BJ (cell line): ENCODE results near the gene YARS2. TPM values are rescaled to one million over a fixed set of nuclear protein-coding genes. Genes with fewer than 3 reads are reported as not detected.

Experiments used
- CTCF ChIA-PET: fragments of 350-600 bp; formaldehyde crosslinking; extraction: SDS; loops from one replicate; lab custom pipeline; 2021; ENCODE audit warnings: antibody characterized with exemption, inconsistent platforms; lab: Yijun Ruan, JAX
- POLR2A ChIA-PET: fragments of 300-600 bp; sonication (Branson Sonifier 250); formaldehyde crosslinking; extraction: SDS; loops from one replicate; lab custom pipeline; 2021; ENCODE audit warnings: antibody characterized with exemption; lab: Charles Lee
- DNase-seq: peaks from one replicate; pipeline ENCODE4 v3.0.0-alpha.2; 2011; ENCODE audit warnings: low read depth
- H3K27me3 ChIP-seq: 2 replicates; pipeline ENCODE4 v1.6.0; 2011; ENCODE audit warnings: low read length; ENCODE audit not compliant: control insufficient read depth, insufficient read depth
- H3K36me3 ChIP-seq: 2 replicates; pipeline ENCODE4 v1.5.1; 2011; ENCODE audit warnings: low read length; ENCODE audit not compliant: control insufficient read depth, insufficient read depth
- H3K4me3 ChIP-seq: 2 replicates; pipeline ENCODE4 v1.5.1; 2011; ENCODE audit warnings: low read depth, mild to moderate bottlenecking, control low read depth, low read length
- polyA plus RNA-seq: library from polyadenylated mRNA; depleted of rRNA; stranded (reverse); fragments of >200 nt; gene quantifications from 2 replicates; pipeline ENCODE4 v1.2.3, GENCODE V29; 2011
- TF ChIP-seq, protein P1 (sequence below): IDR thresholded peaks from 2 replicates; pipeline ENCODE4 v1.5.1; 2011; ENCODE audit warnings: low read depth, mild to moderate bottlenecking, control low read depth, inconsistent platforms, low read length, moderate library complexity; ENCODE audit not compliant: insufficient read depth

YARS2 gene
- polyA plus RNA-seq, 1 experiment, result 19.0 TPM

DNA sequence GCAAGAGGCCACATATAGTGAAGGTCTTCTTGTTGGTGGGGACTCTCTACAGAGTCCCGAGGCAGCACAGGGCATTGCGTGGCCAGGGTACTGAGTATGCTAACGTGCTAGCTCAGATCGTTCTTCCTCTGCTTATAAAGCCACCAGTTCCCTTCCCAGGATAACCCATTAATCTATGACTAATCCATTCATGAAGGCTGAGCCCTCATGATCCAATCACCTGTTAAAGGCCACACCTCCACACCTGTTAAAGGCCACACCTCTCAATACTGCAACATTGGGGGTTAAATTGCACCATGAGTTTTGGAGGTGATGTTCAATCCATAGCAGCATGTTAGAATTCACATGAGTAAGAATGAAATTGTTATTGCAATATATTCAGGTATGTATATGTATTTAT lies 12.8 kb upstream of the YARS2 start:
- no peak for DNase-seq
- H3K36me3 ChIP-seq, result no peaks in the 10 kb centered on the region
- TF ChIP-seq, protein P1, sequence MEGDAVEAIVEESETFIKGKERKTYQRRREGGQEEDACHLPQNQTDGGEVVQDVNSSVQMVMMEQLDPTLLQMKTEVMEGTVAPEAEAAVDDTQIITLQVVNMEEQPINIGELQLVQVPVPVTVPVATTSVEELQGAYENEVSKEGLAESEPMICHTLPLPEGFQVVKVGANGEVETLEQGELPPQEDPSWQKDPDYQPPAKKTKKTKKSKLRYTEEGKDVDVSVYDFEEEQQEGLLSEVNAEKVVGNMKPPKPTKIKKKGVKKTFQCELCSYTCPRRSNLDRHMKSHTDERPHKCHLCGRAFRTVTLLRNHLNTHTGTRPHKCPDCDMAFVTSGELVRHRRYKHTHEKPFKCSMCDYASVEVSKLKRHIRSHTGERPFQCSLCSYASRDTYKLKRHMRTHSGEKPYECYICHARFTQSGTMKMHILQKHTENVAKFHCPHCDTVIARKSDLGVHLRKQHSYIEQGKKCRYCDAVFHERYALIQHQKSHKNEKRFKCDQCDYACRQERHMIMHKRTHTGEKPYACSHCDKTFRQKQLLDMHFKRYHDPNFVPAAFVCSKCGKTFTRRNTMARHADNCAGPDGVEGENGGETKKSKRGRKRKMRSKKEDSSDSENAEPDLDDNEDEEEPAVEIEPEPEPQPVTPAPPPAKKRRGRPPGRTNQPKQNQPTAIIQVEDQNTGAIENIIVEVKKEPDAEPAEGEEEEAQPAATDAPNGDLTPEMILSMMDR, result no peak
- no peak overlapping the region for H3K4me3 ChIP-seq
- ChIA-PET CTCF (no interaction called here), POLR2A (no interaction called here)
- H3K27me3 ChIP-seq, result no peaks in the 10 kb centered on the region

DNA sequence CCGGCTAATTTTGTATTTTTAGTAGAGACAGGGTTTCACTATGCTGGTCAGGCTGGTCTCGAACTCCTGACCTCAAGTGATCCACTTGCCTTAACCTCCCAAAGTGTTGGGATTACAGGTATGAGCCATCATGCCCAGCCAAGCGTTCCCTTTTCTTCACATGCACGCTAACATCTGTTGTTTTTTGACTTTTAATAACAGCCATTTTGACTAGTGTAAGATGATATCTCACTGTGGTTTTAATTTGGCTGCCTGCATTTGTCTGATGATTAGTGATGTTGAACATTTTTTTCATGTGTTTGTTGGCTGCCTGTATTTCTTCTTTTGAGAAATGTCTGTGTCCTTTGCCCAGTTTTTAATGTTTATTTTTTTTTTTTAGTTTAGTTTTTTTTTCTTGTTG lies 10.2 kb upstream of the YARS2 start:
- no peak for DNase-seq
- peaks cover 2% of the 10 kb centered on the region for H3K27me3 ChIP-seq
- POLR2A ChIA-PET, result no interaction called here
- H3K4me3 ChIP-seq, result no peak overlapping the region
- TF ChIP-seq, protein P1, result no peak
- no peaks in the 10 kb centered on the region for H3K36me3 ChIP-seq
- CTCF ChIA-PET, result interaction anchor here (2.3 kb wide), 1 partner anchor 10 kb away, joined by 8 read pairs; the partner anchor contains the start of gene YARS2

DNA sequence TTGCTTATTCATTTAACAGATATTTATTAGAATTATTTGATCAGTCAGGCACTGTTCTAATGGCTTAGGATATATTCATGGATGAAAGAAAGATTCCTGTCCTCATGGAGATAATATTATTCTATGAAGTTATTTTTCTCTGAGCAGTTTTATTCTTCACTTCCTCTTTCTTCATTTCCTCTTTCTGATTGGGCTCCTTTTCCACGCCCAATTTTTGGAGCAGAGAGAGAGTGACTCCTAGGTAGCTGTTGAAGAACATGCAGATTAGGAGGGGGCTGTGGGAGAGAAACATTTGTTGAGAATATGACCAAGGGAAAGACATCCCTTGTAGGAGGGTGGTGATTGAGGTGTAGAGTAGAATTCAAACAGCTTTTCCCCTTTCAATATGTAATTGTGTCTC lies 6.0 kb upstream of the YARS2 start:
- no peak for DNase-seq
- TF ChIP-seq, protein P1, result no peak
- no peaks in the 10 kb centered on the region for H3K36me3 ChIP-seq
- H3K27me3 ChIP-seq, result peaks cover 2% of the 10 kb centered on the region
- H3K4me3 ChIP-seq, result no peak overlapping the region
- CTCF ChIA-PET, result no interaction called here
- POLR2A ChIA-PET, result interaction anchor here (0.6 kb wide), 2 partner anchors 8 to 38 kb away, joined by 3 to 4 read pairs; no protein-coding TSS in a partner anchor

DNA sequence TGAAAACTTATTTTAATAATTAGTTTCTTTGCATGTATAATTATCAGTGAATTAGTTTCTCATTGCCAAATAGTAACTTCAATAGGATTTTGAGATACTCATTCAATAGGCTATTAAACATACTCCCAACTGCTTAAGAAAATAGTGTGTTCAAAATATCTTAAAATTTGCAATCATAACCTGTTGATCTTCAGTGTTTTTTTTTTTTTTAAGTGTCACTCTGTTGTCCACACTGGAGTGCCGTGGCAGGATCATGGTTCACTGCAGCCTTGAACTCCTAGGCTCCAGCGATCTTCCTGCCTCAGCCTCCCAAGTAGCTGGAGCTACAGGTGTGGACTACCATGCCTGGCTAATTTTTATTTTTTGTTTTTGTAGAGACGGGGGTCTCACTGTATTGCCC lies 1.5 kb upstream of the YARS2 start:
- POLR2A ChIA-PET, result no interaction called here
- no peak overlapping the region for H3K4me3 ChIP-seq
- no peak for DNase-seq
- peaks cover 2% of the 10 kb centered on the region for H3K27me3 ChIP-seq
- CTCF ChIA-PET, result interaction anchor here (1.5 to 4.8 kb wide), 5 partner anchors 12 to 1264 kb away, joined by 6 to 57 read pairs (median 7); partner anchors contain the start of gene ALG10
- TF ChIP-seq, protein P1, result no peak
- peaks cover 2% of the 10 kb centered on the region; the same call in 1 of the 2 replicates for H3K36me3 ChIP-seq

DNA sequence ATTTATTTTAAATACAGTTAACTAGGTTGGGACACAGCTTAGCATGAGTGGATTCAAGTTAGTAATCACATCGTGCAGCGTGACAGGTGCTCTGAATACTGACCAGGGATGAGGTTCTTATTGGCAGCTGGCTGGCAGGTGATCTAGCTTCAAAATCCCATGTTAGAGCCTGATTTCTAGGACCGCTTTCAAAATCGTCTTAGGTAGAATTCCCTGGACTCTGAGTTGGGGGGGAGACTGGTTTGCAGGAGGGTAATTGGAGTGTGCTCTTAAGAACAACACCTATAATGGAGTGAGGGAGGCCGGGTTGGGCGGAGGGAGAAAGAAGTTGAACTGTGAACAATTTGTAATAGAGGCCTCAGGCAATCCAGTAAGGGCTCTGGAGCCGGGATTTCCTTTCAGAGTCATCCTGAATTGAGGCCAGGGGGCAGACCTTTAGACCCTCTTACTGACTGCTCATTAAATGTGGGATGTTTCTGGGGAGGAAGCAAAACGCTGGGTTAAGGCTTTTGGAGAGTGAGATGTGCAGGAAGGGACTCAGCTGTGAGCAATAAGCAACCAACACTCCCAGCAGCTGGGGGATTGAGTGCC lies 874 bp upstream of the YARS2 start:
- H3K4me3 ChIP-seq, result peak overlapping the region; percentile 88
- ChIA-PET POLR2A (no interaction called here), CTCF (interaction anchor here (0.7 to 4.8 kb wide), 14 partner anchors 8 to 1909 kb away, joined by 3 to 57 read pairs (median 6); partner anchors contain the start of gene ALG10)
- TF ChIP-seq, protein P1, result no peak
- no peak for DNase-seq
- peaks cover 4% of the 10 kb centered on the region for H3K36me3 ChIP-seq
- H3K27me3 ChIP-seq, result peaks cover 2% of the 10 kb centered on the region
